NT2/D1 (cell line): ENCODE results near the gene THYN1.

Experiments
- SUZ12 ChIP-seq: IDR thresholded peaks from 2 replicates; pipeline ENCODE4 v1.6.1; 2011; ENCODE audit not compliant: insufficient read length, insufficient read depth; ENCODE audit errors: extremely low read depth
- YY1 ChIP-seq: IDR thresholded peaks from 2 replicates; pipeline ENCODE4 v1.6.1; 2011; ENCODE audit not compliant: insufficient read length, insufficient read depth
- ZNF274 ChIP-seq: IDR thresholded peaks from 2 replicates; pipeline ENCODE4 v1.6.1; 2011; ENCODE audit warnings: mild to moderate bottlenecking, low read depth, low read length

- no peak for TF ChIP-seq ZNF274
- TF ChIP-seq SUZ12: no peak
- no peak for TF ChIP-seq YY1
Observed at GRCh38 chr11:134238956-134239355, 14.2 kb downstream of the THYN1 start.
